GM19239 (cell line): ENCODE data around the gene CD276.

Experiments used
- DNase-seq: peaks from one replicate; pipeline ENCODE4 v3.0.0; 2011; ENCODE audit warnings: low spot score; ENCODE audit not compliant: insufficient read length
- FAIRE-seq: peaks from 2 replicates; lab custom pipeline; 2011; peaks lifted over from hg19 to GRCh38; lab: Jason Lieb, UNC

Gene CD276

GRCh38 chr15:73758461-73758860 lies 74.3 kb downstream of the CD276 start:
- DNase-seq = no peak
- no peak for FAIRE-seq

GRCh38 chr15:73760330-73761329 lies 76.4 kb downstream of the CD276 start:
- no peak for FAIRE-seq
- no peak for DNase-seq

GRCh38 chr15:73763931-73764330 lies 79.7 kb downstream of the CD276 start:
- DNase-seq (no peak), FAIRE-seq (no peak)
